Left lung (tissue), 10 donors: ENCODE data around the gene DDX56. TPM values are rescaled to one million over a fixed set of nuclear protein-coding genes. Genes with fewer than 3 reads are reported as not detected.
A peak's percentile ranks its signal among the peaks of the same experiment; 100 is the strongest.

ENCODE experiments used
- ATAC-seq: fragments of 200-7000 bp; cut with Tn5 transposase; one replicate; pipeline ENCODE4 v1.9.1; 2020; ENCODE audit warnings: moderate library complexity
- DNase-seq, 4 donors: peaks; one replicate each; pipeline ENCODE4 v3.0.0-alpha.2; 2013 to 2020
- H3K27ac ChIP-seq, 2 donors: fragments of 200-600 bp; sonication (generic) in 1 of 2; one replicate each; pipeline versions ENCODE4 v1.5.0 to v1.8.0; 2020 to 2021
- H3K27me3 ChIP-seq, 2 donors: fragments of 200-600 bp; sonication (generic) in 1 of 2; one replicate each; pipeline versions ENCODE4 v1.5.0 to v1.8.0; 2020 to 2021
- H3K36me3 ChIP-seq, 2 donors: fragments of 200-600 bp; sonication (generic) in 1 of 2; one replicate each; pipeline versions ENCODE4 v1.5.0 to v1.8.0; 2020 to 2021
- H3K4me1 ChIP-seq, 2 donors: fragments of 200-600 bp; one replicate each; pipeline ENCODE4 v1.8.0; 2021
- H3K4me3 ChIP-seq, 2 donors: fragments of 200-600 bp; sonication (generic) in 1 of 2; one replicate each; pipeline versions ENCODE4 v1.5.0 to v1.8.0; 2020 to 2021; ENCODE audit warnings: mild to moderate bottlenecking in 1 of 2
- H3K9me3 ChIP-seq, 2 donors: fragments of 200-600 bp; sonication (generic) in 1 of 2; one replicate each; pipeline versions ENCODE4 v1.5.0 to v1.8.0; 2020 to 2021
- intact Hi-C, 2 donors: fragments of 100-400 bp; cut with DNase I; formaldehyde crosslinking; loops; one replicate each; pipeline versions ENCODE4 v1.11.2 to v1.14.2; 2022
- polyA plus RNA-seq, 6 donors: library from polyadenylated mRNA; unstranded; fragments of 120-200 nt; gene quantifications; one replicate each; pipeline ENCODE4 v1.2.1, GENCODE V29; 2013; ENCODE audit not compliant: insufficient read length in 6 of 6
- total RNA-seq, 2 donors: library from RNA; stranded (reverse); fragmentation: NEBNext Ultra II Directional; extraction: Animal tissue kit (Norgen Biotek cat#: 25700); gene quantifications; one replicate each; pipeline ENCODE4 v1.2.1, GENCODE V29; 2021
- TF ChIP-seq, protein P1 (sequence below), 2 donors: fragments of 200-600 bp; sonication (generic) in 1 of 2; IDR thresholded peaks; one replicate each; pipeline versions ENCODE4 v1.5.0 to v1.8.0; 2021; ENCODE audit warnings: antibody characterized with exemption in 2 of 2
- donor health status: DM: no; HTN: yes; CAD: no.
- donor health status: DM: no; HTN: no; CAD: no.

The DDX56 gene
- total and polyA plus RNA-seq, 8 donors, result 43.1 to 86.1 (median 70.8) TPM

- DNase-seq (no peak), ATAC-seq (no peak)
- Histone ChIP-seq H3K4me3 (no peak overlapping the region), H3K27ac (no peak overlapping the region), H3K4me1 (peaks cover 0 to 8% of the 10 kb centered on the region in 2 donors), H3K27me3 (no peaks in the 10 kb centered on the region), H3K36me3 (peaks cover 0 to 88% of the 10 kb centered on the region in 2 donors), H3K9me3 (no peaks in the 10 kb centered on the region)
- intact Hi-C loops, result loop anchor here in 1 of 2 donors (5.0 kb wide), 1 partner anchor 324 kb away; no protein-coding TSS in a partner anchor
- TF ChIP-seq, protein P1, sequence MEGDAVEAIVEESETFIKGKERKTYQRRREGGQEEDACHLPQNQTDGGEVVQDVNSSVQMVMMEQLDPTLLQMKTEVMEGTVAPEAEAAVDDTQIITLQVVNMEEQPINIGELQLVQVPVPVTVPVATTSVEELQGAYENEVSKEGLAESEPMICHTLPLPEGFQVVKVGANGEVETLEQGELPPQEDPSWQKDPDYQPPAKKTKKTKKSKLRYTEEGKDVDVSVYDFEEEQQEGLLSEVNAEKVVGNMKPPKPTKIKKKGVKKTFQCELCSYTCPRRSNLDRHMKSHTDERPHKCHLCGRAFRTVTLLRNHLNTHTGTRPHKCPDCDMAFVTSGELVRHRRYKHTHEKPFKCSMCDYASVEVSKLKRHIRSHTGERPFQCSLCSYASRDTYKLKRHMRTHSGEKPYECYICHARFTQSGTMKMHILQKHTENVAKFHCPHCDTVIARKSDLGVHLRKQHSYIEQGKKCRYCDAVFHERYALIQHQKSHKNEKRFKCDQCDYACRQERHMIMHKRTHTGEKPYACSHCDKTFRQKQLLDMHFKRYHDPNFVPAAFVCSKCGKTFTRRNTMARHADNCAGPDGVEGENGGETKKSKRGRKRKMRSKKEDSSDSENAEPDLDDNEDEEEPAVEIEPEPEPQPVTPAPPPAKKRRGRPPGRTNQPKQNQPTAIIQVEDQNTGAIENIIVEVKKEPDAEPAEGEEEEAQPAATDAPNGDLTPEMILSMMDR (IDR thresholded peaks at IDR 0.05), result no peak
Measured at GRCh38 chr7:44566680-44567079, 7.0 kb downstream of the DDX56 start.

DNA sequence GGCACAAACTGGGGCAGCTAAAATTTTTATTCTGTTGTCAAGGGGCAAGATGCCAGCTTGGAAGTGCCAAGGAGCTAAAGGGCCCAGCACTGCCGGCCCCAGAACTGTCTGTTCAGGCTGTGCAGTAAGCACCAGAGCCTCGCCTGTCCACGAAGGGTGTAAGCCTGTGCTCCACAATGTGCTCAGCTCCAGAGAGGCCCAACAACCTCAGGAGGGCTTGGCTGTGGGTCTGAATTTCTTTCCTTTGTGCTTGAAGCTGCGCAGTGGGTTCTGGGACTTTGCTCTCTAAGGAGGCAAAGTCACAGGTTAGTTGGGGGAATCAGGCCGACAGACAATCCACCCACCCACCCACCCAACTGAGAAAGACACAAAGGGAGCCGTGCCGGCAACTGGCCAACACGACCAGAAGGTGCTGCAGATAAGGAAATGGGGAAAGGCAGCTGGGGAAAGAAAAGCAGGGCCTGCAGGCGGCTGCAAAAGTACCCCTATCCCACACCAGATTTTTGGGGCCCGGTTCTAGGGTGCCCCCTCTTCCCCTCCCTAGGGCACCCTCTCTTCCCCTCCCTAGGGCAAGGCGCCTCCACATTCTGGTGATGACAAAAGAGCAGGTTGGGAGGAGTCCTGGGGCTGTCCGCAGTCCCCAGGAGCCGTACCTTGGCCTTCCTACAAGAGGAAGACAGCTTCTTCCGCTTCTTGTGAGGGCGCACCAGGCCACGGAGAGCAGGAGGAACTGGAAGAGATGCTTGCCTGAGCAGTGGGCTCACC, 7.7 kb downstream of the DDX56 start:
- intact Hi-C loops, result loop anchor here in 1 of 2 donors (5.0 kb wide), 1 partner anchor 324 kb away; no protein-coding TSS in a partner anchor
- Histone ChIP-seq H3K36me3 (peaks cover 0 to 81% of the 10 kb centered on the region in 2 donors), H3K4me3 (no peak overlapping the region), H3K9me3 (no peaks in the 10 kb centered on the region), H3K27me3 (no peaks in the 10 kb centered on the region), H3K4me1 (peaks cover 0 to 4% of the 10 kb centered on the region in 2 donors), H3K27ac (peak overlapping the region in 1 of 2 donors; percentile 37)
- ATAC-seq, result peak; percentile 32
- TF ChIP-seq, protein P1 (IDR thresholded peaks at IDR 0.05), result peak; percentile 2 to 39
- DNase-seq, result no peak

- Histone ChIP-seq H3K27me3 (no peaks in the 10 kb centered on the region), H3K4me3 (no peak overlapping the region), H3K4me1 (peaks cover 0 to 4% of the 10 kb centered on the region in 2 donors), H3K9me3 (no peaks in the 10 kb centered on the region), H3K27ac (no peak overlapping the region), H3K36me3 (peaks cover 0 to 73% of the 10 kb centered on the region in 2 donors)
- TF ChIP-seq, protein P1 (IDR thresholded peaks at IDR 0.05), result peak; percentile 91 to 97
- intact Hi-C loops, result loop anchor here in 1 of 2 donors (5.0 kb wide), 1 partner anchor 323 kb away; no protein-coding TSS in a partner anchor
- DNase-seq (peak in 3 of 4 donors; percentile 40 to 91 (median 52)), ATAC-seq (peak; percentile 96)
Measured at GRCh38 chr7:44565097-44565794, 8.5 kb downstream of the DDX56 start.

DNA sequence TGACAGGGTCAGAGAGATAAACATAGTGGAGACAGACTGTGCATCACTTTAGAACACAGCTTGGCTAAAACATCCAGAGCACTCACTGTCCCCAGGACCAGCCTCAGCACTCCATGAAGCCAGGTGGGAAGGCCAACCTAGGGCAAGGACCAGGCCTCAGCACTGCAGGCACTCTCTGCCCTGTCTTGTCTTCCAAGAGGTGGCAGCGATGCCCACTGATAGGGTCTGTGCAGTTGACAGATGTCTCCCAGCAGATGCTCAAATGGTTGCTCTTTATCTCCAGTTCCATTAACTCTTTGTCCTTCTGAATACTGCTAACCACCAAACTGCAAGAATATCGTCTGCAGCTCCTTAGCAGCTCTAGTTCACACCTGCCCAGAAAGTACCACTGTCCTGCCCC, 9.1 kb downstream of the DDX56 start:
- Histone ChIP-seq H3K27ac (no peak overlapping the region), H3K4me1 (peaks cover 0 to 4% of the 10 kb centered on the region in 2 donors), H3K36me3 (peaks cover 0 to 67% of the 10 kb centered on the region in 2 donors), H3K9me3 (no peaks in the 10 kb centered on the region), H3K27me3 (no peaks in the 10 kb centered on the region), H3K4me3 (no peak overlapping the region)
- no peak for ATAC-seq
- TF ChIP-seq, protein P1 (IDR thresholded peaks at IDR 0.05), result no peak
- DNase-seq, result no peak
- intact Hi-C loops, result loop anchor here in 1 of 2 donors (5.0 kb wide), 1 partner anchor 322 kb away; no protein-coding TSS in a partner anchor
